Measurements from ENCODE around the gene ACKR2.

The ACKR2 gene, protein sequence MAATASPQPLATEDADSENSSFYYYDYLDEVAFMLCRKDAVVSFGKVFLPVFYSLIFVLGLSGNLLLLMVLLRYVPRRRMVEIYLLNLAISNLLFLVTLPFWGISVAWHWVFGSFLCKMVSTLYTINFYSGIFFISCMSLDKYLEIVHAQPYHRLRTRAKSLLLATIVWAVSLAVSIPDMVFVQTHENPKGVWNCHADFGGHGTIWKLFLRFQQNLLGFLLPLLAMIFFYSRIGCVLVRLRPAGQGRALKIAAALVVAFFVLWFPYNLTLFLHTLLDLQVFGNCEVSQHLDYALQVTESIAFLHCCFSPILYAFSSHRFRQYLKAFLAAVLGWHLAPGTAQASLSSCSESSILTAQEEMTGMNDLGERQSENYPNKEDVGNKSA

DNA sequence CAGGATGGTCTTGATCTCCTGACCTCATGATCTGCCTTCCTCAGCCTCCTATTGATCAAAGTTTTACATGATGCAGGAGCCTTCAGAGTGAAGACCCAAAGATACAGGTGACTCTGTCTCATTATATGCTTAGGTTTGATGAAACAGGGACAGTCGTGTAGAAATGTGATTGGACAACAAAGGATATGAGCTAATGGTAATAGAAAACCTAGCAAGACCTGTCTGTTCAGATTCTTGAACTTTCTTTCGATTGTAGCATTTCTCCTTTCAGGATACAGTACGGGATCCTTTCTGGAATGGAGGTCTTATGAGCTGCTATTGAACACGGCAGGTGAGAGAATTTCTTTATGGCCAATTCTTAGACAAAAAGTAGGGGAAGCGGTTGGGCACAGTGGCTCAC is at the start of gene ACKR2:
ACKR2 (plus strand) TSS at position 244 of the 400 bp plus-strand sequence. CDS start 55,058 bp downstream, outside the sequence.
- DNase-seq (ENCODE audit: low read depth), result no peak
- TF ChIP-seq, protein P1, sequence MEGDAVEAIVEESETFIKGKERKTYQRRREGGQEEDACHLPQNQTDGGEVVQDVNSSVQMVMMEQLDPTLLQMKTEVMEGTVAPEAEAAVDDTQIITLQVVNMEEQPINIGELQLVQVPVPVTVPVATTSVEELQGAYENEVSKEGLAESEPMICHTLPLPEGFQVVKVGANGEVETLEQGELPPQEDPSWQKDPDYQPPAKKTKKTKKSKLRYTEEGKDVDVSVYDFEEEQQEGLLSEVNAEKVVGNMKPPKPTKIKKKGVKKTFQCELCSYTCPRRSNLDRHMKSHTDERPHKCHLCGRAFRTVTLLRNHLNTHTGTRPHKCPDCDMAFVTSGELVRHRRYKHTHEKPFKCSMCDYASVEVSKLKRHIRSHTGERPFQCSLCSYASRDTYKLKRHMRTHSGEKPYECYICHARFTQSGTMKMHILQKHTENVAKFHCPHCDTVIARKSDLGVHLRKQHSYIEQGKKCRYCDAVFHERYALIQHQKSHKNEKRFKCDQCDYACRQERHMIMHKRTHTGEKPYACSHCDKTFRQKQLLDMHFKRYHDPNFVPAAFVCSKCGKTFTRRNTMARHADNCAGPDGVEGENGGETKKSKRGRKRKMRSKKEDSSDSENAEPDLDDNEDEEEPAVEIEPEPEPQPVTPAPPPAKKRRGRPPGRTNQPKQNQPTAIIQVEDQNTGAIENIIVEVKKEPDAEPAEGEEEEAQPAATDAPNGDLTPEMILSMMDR (IDR thresholded peaks at IDR 0.05; ENCODE audit: low read depth, low read length, missing control alignments), result no peak
- H3K4me3 ChIP-seq (ENCODE audit: low read depth, low read length), result no peak within 1 kb of the TSS

DNA sequence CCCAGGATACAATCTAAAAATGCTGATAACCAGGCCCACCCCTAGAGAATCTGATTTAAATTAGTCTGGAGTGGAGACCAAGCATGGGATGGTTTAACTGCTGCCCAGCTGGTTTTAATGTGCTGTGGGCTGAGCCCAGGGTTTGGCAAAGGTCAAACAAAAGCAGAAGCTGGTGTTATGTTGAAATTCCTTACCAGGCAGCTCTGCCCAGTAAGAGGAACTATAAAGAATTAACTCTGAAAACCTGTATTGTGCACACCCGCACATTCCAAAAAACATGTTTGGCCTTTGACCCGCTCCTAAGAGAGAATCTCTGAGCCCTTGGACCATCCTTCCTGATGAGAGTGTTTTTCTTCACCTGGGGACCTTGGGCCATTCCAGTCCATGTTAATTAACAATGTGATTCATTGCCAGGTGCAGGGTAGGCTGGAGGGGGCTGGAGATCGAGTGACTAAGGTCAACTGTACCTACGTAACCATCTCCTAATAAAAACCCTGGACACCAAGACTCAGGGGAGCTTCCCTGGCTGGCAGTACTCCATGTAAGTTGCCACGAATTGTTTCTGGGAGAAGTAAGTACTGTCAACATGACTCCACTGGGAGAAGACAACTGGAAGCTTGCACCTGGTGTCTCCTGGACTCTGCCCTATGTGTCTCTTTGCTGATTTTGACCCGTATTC is 47.1 kb upstream of the ACKR2 start:
- TF ChIP-seq, protein P1 (IDR thresholded peaks at IDR 0.05; ENCODE audit: low read depth, low read length, missing control alignments), result no peak
- H3K4me3 ChIP-seq (ENCODE audit: low read depth, low read length), result no peak overlapping the region
- no peak for DNase-seq (ENCODE audit: low read depth)

DNA sequence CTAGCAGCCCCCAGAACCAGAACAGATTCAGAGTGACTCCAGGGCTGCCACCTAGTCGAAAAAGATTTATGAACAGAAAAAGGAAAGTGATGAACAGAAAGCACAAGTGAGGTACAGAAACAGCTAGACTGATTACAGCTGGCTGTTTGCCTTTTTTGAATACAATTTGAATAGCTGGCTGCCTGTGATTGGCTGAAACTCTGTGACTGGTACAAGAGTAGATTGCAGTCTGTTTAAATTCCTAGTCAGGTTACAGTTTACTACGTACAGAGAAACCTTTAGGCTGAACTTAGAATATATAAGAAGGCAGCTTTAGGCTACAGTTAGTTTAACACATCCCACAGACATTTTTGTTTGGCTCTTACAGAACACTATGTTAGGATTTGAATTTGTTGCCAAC is 46.2 kb upstream of the ACKR2 start:
- TF ChIP-seq, protein P1 (IDR thresholded peaks at IDR 0.05; ENCODE audit: low read depth, low read length, missing control alignments), result no peak
- no peak overlapping the region for H3K4me3 ChIP-seq (ENCODE audit: low read depth, low read length)
- DNase-seq (ENCODE audit: low read depth), result no peak

DNA sequence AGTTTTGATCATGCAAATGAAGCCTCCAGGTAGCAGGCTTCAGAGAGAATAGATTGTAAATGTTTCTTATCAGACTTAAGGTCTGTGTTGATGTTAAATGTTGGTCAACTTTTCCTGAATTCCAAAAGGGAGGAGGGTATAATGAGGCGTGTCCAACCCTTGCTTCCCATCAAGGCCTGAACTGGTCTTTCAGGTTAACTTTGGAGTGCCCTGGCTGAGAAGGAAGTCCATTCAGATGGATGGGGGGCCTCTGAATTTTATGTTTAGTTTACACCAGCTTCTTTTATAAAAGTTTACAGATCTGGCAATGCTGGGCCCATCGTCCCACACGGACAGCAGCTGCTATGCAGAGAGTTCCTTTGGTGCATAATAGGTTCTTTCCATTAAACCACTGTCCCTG is 45.1 kb upstream of the ACKR2 start:
- TF ChIP-seq, protein P1 (IDR thresholded peaks at IDR 0.05; ENCODE audit: low read depth, low read length, missing control alignments), result no peak
- no peak for DNase-seq (ENCODE audit: low read depth)
- H3K4me3 ChIP-seq (ENCODE audit: low read depth, low read length), result no peak overlapping the region

DNA sequence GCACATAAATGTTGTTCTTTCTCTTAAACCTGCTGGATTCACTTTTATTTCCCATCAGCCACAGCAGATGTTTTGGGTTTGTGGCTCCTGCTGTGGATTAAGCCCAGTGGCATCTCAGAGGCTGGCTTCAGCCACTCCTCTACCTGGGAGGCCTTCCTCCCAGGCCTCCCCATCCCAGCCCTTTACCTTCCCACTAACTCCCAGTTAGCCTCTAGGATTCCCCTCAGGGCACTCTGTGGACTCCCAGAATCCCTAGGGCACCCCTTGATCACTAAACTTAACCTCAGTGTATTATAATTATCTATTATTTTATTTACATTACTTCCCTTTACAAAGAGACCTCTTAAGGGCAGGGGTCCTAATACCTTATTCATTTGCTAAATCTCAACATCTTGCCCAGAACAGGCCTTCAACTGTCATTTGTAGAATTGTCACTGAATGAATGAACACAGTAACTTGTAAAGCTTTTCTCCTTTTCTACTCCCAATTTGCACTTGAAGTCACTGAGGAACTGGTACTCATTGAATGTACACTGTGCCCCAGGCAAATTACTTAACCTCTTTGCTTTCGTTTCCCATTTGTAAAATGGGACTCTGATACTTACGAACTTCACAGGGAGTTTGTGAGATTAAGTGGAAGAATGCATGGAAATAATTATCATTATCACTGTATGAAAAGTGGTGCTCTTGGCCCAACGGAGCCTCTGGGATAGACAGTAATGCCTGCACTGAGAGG is 44.5 kb upstream of the ACKR2 start:
- H3K4me3 ChIP-seq (ENCODE audit: low read depth, low read length), result no peak overlapping the region
- TF ChIP-seq, protein P1 (IDR thresholded peaks at IDR 0.05; ENCODE audit: low read depth, low read length, missing control alignments), result no peak
- no peak for DNase-seq (ENCODE audit: low read depth)

DNA sequence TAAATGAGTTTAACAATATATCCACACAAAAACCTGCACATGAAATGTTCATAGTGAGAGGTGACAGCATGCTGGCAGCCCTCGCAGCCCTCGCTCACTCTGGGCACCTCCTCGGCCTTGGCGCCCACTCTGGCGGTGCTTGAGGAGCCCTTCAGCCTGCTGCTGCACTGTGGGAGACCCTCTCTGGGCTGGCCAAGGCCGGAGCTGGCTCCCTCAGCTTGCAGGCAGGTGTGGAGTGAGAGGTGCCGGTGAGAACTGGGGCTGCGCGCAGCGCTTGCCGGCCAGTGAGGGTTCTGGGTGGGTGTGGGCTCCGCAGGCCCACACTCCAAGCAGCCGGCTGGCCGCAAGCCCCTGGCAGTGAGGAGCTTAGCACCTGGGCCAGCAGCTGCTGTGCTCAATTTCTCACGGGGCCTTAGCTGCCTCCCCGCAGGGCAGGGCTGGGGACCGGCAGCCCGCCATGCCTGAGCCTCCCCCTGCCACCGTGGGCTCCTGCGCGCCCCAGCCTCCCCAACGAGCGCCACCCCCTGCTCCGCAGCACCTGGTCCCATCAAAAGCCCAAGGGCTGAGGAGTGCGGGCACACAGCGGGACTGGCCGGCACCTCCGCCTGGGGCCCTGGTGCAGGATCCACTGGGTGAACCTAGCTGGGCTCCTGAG is 39.6 kb upstream of the ACKR2 start:
- TF ChIP-seq, protein P1 (IDR thresholded peaks at IDR 0.05; ENCODE audit: low read depth, low read length, missing control alignments), result no peak
- no peak for DNase-seq (ENCODE audit: low read depth)
- no peak overlapping the region for H3K4me3 ChIP-seq (ENCODE audit: low read depth, low read length)
